Kasumi-1 (cell line): ENCODE data around the gene BRSK2.

ENCODE experiments used
- DNase-seq, 2 experiments: peaks; one replicate each; lab custom pipeline; 2025; lab: John Stamatoyannopoulos, UW

The BRSK2 gene

GRCh38 chr11:1438261-1438966 is 48.7 kb downstream of the BRSK2 start:
- DNase-seq, result no peak

- DNase-seq, result no peak
Observed at GRCh38 chr11:1438967-1439330, 49.2 kb downstream of the BRSK2 start.

- DNase-seq, result no peak
Observed at GRCh38 chr11:1439341-1439740, 49.6 kb downstream of the BRSK2 start.

GRCh38 chr11:1440066-1440465 is 50.3 kb downstream of the BRSK2 start:
- DNase-seq, result no peak

- no peak for DNase-seq
Observed at GRCh38 chr11:1440496-1440895, 50.8 kb downstream of the BRSK2 start.

GRCh38 chr11:1442163-1442562 is 52.4 kb downstream of the BRSK2 start:
- DNase-seq, result no peak

GRCh38 chr11:1442807-1443366 is 53.2 kb downstream of the BRSK2 start:
- no peak for DNase-seq

GRCh38 chr11:1443737-1444136 is 54.0 kb downstream of the BRSK2 start:
- no peak for DNase-seq

GRCh38 chr11:1444321-1444720 is 54.6 kb downstream of the BRSK2 start:
- DNase-seq, result no peak

GRCh38 chr11:1444823-1445422 is 55.2 kb downstream of the BRSK2 start:
- no peak for DNase-seq

- DNase-seq, result no peak
Observed at GRCh38 chr11:1445741-1446445, 56.2 kb downstream of the BRSK2 start.

- no peak for DNase-seq
Observed at GRCh38 chr11:1446623-1447022, 56.9 kb downstream of the BRSK2 start.

GRCh38 chr11:1447845-1448825 is 58.4 kb downstream of the BRSK2 start:
- no peak for DNase-seq

- DNase-seq, result no peak
Observed at GRCh38 chr11:1448882-1449281, 59.1 kb downstream of the BRSK2 start.

GRCh38 chr11:1449490-1450243 is 59.9 kb downstream of the BRSK2 start:
- no peak for DNase-seq

- DNase-seq, result no peak
Observed at GRCh38 chr11:1450344-1450875, 60.7 kb downstream of the BRSK2 start.

- DNase-seq, result peak in 1 of 2 experiments; percentile 10
Observed at GRCh38 chr11:1450949-1451710, 61.4 kb downstream of the BRSK2 start.

- DNase-seq, result no peak
Observed at GRCh38 chr11:1451781-1452470, 62.2 kb downstream of the BRSK2 start.

- DNase-seq, result no peak
Observed at GRCh38 chr11:1452744-1453143, 63.0 kb downstream of the BRSK2 start.
